Mesothelial cell of epicardium (in vitro differentiated cells): ENCODE measurements around the gene CD226. TPM values are rescaled to one million over a fixed set of nuclear protein-coding genes. Genes with fewer than 3 reads are reported as not detected.

Source experiments
- DNase-seq, 2 experiments: peaks; one replicate each; pipeline ENCODE4 v3.0.0; 2021; ENCODE audit warnings: low spot score in 2 of 2; ENCODE audit not compliant: unreplicated experiment in 2 of 2
- H3K27ac Mint-ChIP-seq: 2 replicates; pipeline ENCODE4 v1.8.0; 2021; ENCODE audit warnings: mixed read lengths
- H3K27me3 Mint-ChIP-seq: 2 replicates; pipeline ENCODE4 v1.8.0; 2021; ENCODE audit warnings: low read depth, mixed read lengths
- H3K36me3 Mint-ChIP-seq: 2 replicates; pipeline ENCODE4 v1.8.0; 2021; ENCODE audit warnings: mixed read lengths
- H3K4me1 Mint-ChIP-seq: 2 replicates; pipeline ENCODE4 v1.8.0; 2021; ENCODE audit warnings: mixed read lengths
- H3K4me3 Mint-ChIP-seq: 2 replicates; pipeline ENCODE4 v1.8.0; 2021; ENCODE audit warnings: mild to moderate bottlenecking, moderate library complexity, mixed read lengths
- H3K9me3 Mint-ChIP-seq: 2 replicates; pipeline ENCODE4 v1.8.0; 2021; ENCODE audit warnings: mixed read lengths
- CTCF ChIP-seq: fragments of 200-600 bp; sonication (generic); IDR thresholded peaks from one replicate; pipeline ENCODE4 v1.5.0; 2021; ENCODE audit warnings: antibody characterized with exemption; ENCODE audit not compliant: unreplicated experiment
- total RNA-seq: library from RNA; stranded (reverse); gene quantifications from 3 replicates; pipeline ENCODE4 v1.2.1, GENCODE V29; 2021

Gene CD226
- total RNA-seq, 1 donor from 2014 or later = 0.31 TPM

DNA sequence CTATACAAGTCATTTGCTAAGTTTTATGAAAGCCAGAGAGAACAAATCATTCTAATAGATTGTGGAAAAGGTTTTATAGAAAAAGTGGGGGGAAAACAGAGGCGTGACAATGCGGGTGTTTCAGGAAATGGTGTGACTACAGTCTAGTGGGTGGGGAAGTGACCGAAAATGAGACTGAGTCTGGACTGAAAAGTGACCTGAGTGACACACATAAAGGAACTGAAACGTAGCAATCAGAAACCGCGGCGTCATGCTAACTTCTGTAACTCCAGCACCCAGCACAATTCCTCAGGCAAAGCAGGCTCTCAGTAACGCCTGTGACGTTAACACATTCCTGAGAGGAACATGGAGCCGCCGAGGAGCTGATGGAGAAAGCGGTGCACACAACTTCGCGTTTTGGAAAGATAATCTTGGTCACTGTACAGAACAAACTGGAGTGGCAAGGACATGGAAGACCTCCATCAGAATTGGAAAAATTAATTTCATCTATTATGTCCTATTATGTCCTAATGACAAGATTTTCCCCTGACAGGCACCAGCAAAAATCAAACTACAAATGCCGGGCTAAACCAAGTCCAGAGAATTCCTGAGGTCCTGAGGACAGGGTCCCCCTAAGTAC is 1.4 kb upstream of the CD226 start:
- no peak for TF ChIP-seq CTCF
- Mint-ChIP-seq H3K36me3 (no peaks in the 10 kb centered on the region), H3K4me3 (no peak overlapping the region), H3K4me1 (peaks cover 6% of the 10 kb centered on the region), H3K27ac (no peak overlapping the region), H3K27me3 (no peaks in the 10 kb centered on the region), H3K9me3 (peaks cover 12% of the 10 kb centered on the region)
- no peak for DNase-seq

GRCh38 chr18:69948256-69948655 is 583 bp upstream of the CD226 start:
- H3K4me1 Mint-ChIP-seq = peaks cover 6% of the 10 kb centered on the region
- no peak for TF ChIP-seq CTCF
- H3K36me3 Mint-ChIP-seq = no peaks in the 10 kb centered on the region
- no peaks in the 10 kb centered on the region for H3K27me3 Mint-ChIP-seq
- DNase-seq = no peak
- no peak overlapping the region for H3K27ac Mint-ChIP-seq
- no peak overlapping the region for H3K4me3 Mint-ChIP-seq
- H3K9me3 Mint-ChIP-seq = peaks cover 10% of the 10 kb centered on the region

DNA sequence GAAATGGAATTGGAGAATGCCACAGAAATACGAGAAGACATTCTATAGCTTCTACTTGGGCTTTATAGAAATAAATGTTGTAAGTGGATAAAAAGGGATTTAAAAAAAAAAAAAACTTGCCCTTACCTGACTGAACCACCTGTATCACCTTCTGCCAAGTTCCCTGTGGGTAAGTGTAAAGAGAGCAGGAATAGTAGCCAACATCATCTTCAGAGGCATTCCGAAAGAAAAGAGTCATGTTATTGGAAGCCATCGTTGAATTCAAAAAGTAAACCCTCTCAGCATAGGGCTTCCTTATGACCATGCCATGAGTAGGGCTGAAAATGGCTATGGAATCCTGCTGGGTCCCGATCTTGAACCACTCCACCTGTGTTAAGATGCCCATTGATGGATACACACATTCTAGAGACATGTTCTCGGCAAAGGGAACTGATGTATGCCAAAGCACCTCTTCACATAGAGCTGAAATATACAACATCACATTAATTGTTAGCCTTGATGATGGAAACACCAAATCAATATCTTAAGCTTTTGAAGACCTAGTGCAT is 991 bp downstream of the CD226 start:
- no peak for TF ChIP-seq CTCF
- Mint-ChIP-seq H3K27me3 (no peaks in the 10 kb centered on the region), H3K9me3 (peaks cover 10% of the 10 kb centered on the region)

GRCh38 chr18:69945220-69946114 is 2.2 kb downstream of the CD226 start:
- Mint-ChIP-seq H3K4me1 (peaks cover 3% of the 10 kb centered on the region), H3K4me3 (no peak overlapping the region), H3K27me3 (no peaks in the 10 kb centered on the region), H3K27ac (no peak overlapping the region), H3K36me3 (no peaks in the 10 kb centered on the region), H3K9me3 (peaks cover 10% of the 10 kb centered on the region)
- no peak for DNase-seq
- no peak for TF ChIP-seq CTCF

More for the DNA sequence above, 991 bp downstream of the CD226 start:
- Mint-ChIP-seq H3K27ac (no peak overlapping the region), H3K4me1 (peaks cover 6% of the 10 kb centered on the region), H3K4me3 (no peak overlapping the region), H3K36me3 (no peaks in the 10 kb centered on the region)
- no peak for DNase-seq

- TF ChIP-seq CTCF = no peak
- no peak overlapping the region for H3K27ac Mint-ChIP-seq
Observed at GRCh38 chr18:69944436-69944835, 3.2 kb downstream of the CD226 start.

More at GRCh38 chr18:69944436-69944835, 3.2 kb downstream of the CD226 start:
- Mint-ChIP-seq H3K27me3 (no peaks in the 10 kb centered on the region), H3K4me3 (no peak overlapping the region), H3K4me1 (peaks cover 3% of the 10 kb centered on the region), H3K36me3 (no peaks in the 10 kb centered on the region), H3K9me3 (peaks cover 16% of the 10 kb centered on the region)
- DNase-seq = no peak
